NCI-H128 (cell line): Measurements from ENCODE around the gene AQP3.
"Not testable (repeated sequence)": the region's sequence is repeated elsewhere in the genome, so short reads cannot be mapped to it uniquely, and the experiment has no call there.

ENCODE experiments used
- DNase-seq: peaks from one replicate; lab custom pipeline; 2025; ENCODE audit not compliant: unreplicated experiment; lab: John Stamatoyannopoulos, UW

AQP3 gene

DNA sequence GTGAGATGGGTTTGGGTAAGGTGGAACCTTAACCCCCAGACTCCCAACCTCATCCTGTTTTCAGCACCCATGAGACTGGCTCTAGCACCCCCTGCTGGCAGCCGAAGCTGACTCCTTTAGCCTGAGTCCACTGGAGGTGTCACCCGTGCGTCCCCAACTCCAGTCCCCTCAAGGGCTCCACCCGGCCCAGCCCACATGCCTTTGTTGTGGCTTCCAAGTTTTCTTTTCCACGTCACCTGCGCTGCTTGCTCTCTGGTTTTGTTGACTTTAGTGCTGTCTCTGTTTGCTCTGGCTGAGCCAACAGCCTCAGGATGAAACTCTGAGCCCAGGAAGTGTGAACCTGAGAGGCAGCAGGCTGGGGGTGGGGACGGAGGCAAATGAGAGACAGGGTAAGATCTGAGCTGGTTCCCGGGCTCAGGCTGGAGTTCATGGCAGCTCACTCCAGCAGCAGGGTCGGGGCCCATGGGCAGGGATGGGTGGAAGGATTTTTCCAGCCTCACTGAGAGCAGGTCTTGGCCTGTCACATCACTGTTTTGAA lies 31.8 kb downstream of the AQP3 start:
- DNase-seq: no peak

DNA sequence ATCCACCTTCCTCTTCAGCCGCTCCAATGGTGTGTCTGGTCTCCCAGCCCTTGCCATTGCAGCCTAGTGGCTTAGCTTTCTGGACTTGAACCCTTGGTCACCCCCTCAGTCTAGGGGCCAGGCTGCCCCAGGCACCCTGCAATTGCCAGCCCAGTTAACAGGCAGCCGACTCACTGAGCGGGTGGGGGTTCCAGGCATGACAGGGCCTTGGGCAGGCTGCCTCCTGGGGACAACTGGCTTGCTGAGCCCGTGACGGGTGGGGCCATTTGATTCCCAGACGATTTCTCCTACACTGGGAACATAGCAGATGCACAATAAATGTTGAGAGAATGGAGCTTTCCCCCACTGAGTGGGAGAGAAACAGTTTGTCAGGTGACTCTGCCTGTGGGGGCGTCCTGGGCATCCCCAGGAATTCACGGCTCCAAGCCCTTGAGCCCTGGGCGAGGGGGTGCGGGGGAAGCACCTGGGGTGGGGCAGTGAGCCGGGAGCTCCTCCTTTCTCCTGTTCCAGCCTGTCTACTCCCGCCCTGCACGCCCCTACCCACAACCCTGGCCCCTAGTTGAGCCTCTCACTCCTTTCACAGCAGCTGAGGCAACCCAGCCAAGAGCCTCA lies 32.4 kb downstream of the AQP3 start:
- DNase-seq: no peak

DNA sequence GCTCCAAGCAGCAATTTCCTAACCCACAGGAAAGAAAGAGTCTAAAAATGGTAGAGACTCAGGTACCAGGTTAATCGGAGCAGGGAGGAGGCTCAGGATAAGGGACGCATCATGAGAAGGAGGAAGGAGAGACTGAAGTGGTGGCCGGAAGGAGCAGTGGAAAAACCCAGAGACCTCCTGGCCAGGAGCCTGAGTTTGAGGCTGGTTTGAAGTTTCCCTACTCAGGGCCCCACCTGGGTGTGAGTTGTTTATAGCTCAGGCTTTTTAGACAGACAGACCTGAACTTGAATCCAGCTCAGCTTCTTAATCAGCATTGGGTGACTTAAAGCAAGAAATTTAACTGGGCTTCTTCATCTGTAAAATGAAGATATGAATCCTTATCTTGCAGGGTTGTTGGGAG lies 33.1 kb downstream of the AQP3 start:
- DNase-seq: no peak

DNA sequence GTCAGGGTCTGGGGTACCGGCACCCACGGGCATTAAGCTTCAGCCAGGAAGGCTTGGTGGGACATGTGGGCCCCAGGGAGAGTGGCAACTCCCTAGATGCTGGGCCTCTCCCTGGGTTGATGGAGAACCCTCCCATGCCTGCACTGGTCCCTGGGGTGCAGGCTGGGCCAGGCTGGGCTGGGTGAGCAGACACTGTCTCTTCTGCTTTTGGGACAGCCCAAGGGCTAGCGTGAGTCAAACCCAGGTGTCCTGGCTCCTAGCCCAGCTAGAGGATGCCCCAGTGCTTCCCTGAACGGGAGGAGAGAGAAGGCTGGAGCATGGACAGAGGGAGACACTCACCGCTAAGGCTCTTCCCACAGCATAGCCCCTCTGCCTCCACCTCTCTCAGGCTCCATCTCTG lies 39.3 kb downstream of the AQP3 start:
- DNase-seq: no peak

DNA sequence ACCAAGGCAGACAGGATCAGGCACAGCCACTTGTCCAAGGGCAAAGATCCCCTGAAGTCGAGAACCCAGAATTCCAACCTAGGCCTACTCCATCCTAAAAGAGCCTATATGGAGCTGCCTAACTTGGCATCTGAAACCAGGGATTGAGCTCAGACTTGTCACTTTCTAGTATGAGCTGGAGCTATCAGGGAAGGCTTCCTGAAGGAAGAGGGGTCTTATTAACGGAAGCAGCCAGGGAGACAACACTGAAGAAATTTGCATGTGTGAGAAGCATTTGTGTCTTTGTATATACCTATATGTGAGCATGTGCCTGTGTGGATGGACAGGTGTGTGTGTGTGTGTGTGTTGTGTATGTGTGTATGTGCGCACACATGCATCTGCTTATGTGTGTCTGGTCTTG lies 40.3 kb downstream of the AQP3 start:
- DNase-seq: no peak

DNA sequence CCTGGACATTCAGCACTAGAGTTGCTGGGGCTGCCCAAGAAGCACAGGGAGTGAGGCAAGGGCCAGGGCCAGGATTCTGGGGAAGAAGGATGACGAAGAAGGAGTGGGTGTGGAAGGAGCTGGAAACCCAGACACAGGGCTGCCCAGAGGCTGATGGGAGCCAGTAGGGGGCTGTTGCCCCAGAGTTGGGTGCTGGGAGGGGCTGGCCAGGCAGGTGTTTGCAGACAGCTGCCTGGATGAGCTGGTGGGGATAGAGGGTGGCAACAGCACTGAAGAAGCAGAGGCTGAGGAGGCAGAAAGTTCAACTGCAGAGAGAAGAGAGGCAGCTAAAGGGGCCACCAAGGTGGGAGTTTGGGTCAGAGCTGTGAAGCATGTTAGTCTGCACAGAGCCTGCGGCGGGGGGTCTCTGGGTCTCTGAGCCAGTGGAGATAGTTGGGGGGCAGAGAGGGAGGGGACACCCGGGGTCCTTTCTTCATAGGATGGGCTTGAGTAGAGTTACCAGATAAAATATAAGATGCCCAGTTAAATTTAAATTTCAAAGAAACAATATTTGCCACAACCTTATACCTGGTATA lies 42.5 kb downstream of the AQP3 start:
- no peak for DNase-seq

DNA sequence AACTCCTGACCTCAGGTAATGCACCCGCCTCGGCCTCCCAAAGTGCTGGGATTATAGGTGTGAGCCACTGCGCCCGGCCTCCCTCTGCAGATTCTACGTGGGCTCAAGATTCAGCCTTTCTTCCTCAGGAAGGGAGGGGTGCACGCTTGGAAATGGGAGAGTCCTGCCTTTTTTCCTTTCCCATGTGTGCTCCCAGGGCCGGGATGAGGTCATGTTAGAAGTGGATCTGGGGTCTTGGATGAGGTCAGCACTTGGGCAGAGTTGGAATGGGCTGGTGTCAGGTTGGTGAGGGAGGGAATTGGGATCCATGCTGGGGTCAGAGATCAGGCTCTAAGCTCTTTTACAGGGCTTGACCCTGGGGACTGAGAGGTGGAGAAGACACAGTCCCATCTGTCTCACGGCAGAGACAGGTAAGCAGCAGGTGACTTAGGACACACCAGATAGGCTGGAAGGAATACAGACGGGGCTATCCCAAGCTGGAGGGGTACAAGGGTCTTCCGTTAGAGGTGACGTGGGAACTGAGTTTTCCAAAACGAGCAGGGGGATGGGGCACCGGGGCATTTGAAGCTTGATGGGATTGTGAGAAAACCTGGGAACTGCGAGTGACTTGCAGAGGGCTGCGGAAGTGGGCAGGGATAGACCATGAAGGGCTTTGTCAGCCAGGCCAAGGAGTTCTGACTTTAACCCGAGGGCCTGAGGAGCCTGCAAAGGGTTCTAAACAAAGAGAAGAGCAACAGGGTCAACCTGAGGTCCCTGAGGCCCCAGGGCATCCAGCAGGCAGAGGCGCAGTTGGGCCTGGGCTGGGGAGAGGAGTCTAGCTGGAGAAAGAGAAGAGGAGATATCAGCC lies 43.2 kb downstream of the AQP3 start:
- DNase-seq: no peak

DNA sequence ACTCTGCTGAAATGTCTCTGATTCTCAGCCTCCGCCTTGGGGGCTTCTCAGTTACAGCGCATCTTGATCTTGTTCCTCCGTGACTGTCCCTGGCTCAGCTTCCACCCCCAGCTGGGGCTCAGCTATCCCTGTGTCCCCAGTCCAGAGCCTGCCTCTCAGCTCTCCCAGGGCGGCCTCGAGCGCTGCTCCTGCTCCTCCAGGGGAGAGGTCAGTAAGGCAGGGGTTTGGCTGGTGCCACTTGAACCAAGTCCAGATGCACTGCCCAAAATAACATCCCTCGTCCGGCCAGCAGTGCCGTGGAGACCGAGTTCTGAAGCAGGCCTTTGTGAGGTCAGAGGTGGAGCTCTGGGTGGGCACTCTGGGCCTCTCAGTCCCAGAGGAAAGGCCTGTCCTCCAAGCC lies 45.0 kb downstream of the AQP3 start, which contains the start of gene AQP7:
Gene AQP7, minus strand, starts transcription at position 198 of the 400 bp plus-strand sequence. CDS start 1,306 bp downstream, outside the sequence.
- not testable (repeated sequence) for DNase-seq

DNA sequence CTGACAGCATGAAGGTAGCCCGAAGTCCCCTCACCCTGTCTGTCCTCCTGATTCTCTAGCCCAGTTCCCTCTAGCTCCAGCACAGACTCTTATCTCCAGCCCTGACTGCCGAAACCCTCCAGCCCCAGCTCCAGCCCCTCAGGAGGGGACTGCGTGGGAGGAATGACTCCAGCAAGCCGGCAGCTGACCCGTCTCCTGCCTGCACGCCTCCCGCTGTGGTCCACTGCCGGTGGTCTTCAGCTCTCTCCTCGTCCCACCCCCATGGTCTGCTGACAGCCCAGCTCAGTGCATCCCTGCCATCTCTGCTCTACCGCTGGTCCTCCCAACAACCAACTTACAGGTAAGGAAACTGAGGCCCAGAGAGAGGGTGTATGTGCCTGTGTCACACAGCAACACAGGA lies 45.6 kb downstream of the AQP3 start:
- DNase-seq: not testable (repeated sequence)

DNA sequence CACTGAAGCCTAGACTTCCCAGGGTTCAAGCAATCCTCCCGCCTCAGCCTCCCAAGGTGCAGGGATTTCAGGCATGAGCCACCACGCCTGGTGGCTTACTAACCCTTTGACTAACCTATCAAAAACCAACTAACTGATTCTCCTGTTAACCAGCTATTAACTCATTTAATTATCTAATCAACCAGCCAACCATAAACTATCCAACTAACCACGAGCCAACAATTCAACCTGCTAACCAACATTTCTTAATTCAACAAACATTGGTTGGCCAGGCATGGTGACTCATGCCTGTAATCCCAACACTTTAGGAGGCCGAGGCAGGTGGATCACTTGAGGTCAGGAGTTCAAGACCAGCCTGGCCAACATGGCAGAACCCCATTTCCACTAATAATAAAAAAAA lies 48.3 kb downstream of the AQP3 start:
- not testable (repeated sequence) for DNase-seq

DNA sequence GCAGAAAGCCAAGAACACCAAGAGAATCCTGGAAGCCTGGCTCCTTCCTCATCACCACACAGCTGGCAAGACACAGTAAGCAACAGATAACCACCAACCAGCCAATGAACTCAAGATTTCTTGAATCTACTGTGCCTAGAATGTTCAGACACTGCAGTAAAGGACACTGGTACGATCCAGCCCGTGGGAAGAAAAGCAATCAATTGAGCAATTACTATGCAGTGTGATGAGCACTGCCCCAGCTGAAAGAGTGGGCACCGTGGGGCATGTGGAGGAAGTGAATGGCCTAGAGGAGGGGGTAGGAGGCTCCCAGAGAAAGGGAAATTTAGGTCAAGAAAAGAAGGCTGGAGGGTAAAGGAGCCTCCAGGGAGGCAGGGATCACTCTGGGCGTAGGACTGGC lies 49.6 kb downstream of the AQP3 start:
- not testable (repeated sequence) for DNase-seq

DNA sequence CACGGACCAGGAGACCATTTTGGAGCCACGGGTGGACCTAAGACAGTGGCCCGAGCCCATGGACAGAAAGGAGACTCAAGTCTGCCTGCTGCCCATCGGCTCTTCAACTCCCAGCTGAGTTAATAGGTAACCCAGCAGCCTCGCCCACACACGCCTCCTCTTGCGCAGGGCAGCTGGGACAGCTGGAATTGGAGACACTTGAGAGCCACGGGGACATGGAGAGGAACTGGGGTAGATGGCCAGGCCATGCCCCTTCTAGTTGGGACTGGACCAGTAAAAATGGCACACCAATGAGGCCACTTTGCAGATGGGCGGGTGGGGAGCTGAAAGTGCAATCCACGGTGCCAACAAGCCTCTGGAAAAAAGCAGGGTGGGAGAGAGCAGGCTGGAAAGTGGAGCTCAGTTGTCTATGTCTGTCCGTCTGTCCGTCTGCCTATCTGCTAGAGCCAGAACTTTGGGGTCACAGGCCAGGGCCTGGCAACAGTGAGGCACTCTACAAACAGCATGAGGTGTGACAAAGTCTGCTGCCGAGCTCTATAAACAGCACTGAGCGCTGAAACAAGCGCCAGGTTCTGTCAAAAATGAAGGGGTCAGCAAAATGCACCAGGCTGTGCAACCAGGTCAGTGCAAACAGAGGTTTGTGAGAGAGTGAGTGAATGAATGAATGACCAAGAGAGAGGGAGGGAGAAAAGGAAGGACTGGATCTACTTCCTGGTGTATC lies 52.1 kb downstream of the AQP3 start:
- not testable (repeated sequence) for DNase-seq

DNA sequence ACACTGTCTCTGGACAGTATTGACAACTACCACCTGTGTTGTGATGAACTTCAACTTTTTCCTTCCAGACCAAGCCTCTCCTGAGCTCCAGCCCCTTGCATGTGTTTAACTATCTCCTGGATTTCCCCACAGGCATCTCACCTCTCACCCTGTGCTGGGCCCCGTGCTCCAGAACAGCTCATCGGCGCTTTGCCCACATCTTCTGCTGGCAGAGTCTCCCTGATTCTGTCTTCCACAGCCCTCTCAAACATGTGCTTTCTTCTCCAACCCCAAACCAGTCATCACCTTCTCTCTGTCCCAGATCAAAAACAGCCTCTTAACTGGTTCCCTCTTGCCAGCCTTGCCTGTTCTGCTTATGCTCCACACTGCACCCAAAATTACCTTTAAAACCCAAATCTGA lies 53.4 kb downstream of the AQP3 start:
- DNase-seq: not testable (repeated sequence)

DNA sequence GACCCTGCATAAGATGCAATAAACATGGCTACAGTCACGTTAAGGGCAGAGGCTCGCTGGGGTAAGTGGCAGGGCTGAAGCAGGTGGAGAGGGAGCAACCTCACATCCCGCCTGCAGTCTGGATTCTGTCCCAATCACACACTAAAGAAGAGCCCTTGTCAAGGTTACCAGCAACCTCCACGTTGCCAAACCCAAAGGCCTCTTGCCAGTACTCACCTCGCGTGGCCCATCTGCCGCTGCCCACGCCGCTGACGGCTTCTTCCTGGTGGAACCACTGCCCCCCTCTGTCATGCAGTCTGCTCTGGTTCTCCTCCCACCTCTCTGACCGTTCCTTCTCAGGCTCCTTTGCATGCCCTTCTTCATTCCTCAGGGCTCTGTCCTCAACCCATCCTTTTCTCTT lies 53.8 kb downstream of the AQP3 start:
- DNase-seq: no peak

DNA sequence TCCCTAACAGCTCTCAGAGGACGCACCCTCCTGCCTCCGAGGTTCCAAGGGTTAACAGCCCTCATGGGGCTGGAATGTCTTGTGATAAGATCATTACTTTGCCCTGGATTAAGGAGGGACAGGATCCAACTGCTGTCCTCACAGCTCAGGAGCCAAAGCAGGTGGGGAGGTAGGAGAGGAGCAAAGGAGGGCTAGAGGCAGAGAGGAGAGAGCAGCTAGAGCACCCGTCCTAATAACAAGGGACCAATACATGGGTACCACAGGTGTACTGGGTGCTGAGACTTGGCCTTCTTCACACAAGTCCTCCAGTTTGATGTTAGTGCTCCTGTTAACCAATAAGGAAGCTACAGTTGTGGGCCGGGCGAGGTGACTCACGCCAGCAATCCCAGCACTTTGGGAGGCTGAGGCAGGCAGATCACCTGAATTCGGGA lies 54.8 kb downstream of the AQP3 start:
- not testable (repeated sequence) for DNase-seq
